SK-MEL-5 (cell line): Measurements from ENCODE around the gene MRPL21. TPM values are rescaled to one million over a fixed set of nuclear protein-coding genes. Genes with fewer than 3 reads are reported as not detected.

Experiments
- DNase-seq: peaks from one replicate; pipeline ENCODE4 v3.0.0-alpha.2; 2016; ENCODE audit warnings: low read depth, low spot score
- in situ Hi-C: cut with HindIII; loops from 2 replicates; pipeline ENCODE4 v1.10.0; 2016; ENCODE audit warnings: low sequenced_read_pairs, high pct_unique_total_duplicates, low pct_unique_long_range_greater_than_20kb
- total RNA-seq: library from RNA; depleted of rRNA; stranded (reverse); fragments of >200 nt; shearing (Covaris generic); gene quantifications from 2 replicates; pipeline ENCODE4 v1.2.3, GENCODE V29; 2014

The MRPL21 gene
- total RNA-seq, 1 experiment from 2014 or later = 342 TPM

DNA sequence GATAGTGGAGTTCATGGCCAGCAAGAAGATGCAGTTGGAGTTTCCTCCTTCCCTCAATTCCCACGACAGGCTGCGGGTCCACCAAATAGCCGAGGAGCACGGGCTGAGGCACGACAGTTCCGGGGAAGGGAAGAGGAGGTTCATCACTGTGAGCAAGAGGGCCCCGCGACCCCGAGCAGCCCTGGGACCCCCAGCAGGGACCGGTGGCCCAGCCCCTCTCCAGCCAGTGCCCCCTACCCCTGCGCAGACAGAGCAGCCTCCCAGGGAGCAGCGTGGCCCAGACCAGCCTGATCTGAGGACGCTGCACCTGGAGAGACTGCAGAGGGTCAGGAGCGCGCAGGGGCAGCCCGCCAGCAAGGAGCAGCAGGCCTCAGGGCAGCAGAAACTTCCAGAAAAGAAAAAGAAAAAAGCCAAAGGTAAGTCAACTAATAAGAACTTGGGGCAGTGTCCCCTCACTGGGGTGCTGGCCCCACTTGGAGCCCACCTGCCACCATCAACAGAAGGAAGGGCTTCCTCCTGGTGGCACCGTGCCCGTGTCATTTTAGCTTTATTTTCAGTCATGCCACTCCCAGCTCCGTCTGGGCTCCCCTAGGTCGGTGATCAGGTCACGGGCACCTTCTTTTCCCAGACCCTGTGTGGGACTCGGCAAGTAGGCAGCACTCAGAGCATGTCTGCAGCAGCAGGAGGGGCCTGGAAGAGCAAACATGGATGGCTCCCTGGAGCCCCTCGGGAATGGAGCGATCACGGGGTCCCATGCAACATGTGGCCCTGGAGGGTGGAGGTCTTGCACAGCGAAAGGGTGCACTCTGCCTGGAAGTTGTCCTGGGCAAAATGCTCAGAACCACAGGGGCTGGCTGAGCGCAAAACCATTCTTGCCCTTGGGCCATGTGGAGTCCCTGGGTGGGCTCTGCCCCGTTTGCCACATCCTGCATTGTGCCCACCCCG lies 33.3 kb upstream of the MRPL21 start:
- DNase-seq = no peak
- in situ Hi-C loops = no loop called here

DNA sequence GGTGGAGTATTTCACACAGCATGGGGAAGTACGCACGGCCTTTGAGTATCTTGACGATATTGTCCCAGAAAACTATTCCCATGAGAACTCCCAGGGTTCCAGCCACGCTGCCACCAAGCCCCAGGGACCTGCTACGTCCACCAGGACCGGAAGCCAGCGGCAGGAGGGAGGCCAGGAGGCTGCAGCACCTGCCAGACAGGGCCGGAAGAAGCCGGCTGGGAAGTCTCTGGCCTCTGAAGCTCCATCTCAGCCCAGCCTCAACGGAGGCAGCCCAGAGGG lies 32.7 kb upstream of the MRPL21 start:
- no peak for DNase-seq
- in situ Hi-C loops = no loop called here

DNA sequence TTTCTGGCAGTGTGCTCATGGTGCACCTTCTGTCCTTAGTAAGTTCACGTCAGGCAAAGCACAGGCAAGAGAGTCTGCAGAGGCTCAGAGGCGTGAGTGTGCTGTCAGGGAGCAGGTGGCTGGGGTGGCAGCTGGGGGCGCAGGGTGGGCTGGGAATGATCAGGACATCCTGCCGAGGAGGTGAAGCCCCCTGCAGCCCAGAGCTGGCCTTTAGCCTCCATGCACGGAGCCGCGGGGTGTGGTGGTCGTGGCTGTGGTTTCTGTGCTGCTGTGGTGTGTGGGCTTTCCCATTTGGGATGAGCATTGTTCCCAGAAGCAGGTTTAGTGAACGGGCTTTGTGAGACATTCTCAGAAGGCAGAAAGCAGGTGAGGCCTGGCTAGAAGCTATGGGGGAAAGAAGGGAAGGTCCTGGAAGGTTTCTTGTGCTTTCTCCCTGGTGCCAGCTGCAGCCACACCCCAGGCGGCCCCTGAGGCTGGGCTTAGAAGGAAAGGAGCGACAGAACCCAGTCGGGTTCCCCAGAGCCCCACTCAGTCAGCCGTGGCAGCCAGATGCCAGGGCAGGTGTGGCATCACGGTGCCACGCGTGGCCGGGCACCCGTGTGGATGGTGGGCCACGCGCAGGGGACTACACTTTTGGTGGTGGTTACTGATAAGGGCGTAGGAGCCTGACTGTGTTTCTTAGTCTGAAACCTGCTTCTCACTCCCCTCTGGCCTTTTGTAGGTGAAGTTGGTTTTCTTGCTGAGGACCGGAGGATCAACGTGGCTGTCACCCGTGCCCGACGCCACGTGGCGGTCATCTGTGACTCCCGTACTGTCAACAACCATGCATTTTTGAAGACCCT lies 32.1 kb upstream of the MRPL21 start:
- in situ Hi-C loops = no loop called here

DNA sequence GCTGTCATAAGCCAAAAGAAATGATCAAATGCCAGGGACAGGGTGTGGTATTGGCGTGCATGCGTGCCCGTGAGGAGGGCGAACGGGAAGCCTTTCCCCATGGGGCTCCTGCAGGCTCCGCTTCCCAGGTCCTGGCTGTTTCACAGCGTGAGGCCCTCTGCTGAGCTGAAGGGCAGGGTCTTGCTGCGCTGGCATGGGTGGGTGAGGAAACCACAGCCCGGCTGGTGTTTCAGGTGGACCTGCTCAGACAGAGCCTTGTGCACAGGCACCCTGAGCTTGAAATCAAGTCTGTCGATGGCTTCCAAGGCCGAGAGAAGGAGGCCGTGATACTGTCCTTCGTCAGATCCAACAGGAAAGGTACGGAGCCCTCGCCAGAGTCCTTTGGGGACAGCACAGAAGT lies 31.4 kb upstream of the MRPL21 start:
- DNase-seq = no peak
- in situ Hi-C loops = no loop called here

More for the DNA sequence above, 32.1 kb upstream of the MRPL21 start:
- no peak for DNase-seq

DNA sequence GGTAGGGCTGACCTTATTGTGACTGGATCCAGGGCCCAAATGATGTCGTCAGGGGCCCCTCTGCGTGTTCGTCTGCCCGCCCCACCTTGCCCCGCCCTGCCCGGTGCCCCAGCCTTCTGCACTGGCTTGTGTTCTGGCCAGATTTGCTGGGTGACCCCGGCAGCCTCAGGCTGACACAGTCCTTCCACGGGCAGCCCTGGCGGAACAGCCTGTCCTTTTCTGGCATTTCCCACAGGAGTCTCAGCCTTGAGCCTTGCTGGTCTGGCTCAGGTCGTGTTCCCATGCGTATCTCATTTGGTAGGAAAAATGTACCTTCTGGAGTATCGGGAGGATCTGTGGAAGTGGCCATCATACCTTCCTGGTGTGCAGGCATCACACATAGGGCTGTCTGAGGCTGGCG lies 31.0 kb upstream of the MRPL21 start:
- no peak for DNase-seq
- in situ Hi-C loops = no loop called here

DNA sequence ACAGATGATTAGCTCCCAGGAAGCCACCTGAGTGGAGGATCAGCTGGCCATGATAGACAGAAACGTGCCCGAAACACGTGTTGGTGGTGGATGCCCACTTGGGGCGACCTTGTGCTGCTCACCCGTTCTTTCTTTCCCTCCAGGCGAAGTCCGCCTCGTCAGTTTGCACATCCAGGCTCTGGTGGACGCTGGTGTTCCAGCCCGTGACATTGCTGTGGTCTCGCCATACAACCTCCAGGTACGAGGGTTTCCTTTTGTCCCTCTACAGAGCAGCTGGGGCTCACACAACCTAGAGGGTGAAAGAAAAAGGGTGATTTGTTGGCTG lies 30.7 kb upstream of the MRPL21 start:
- DNase-seq = no peak
- in situ Hi-C loops = no loop called here

DNA sequence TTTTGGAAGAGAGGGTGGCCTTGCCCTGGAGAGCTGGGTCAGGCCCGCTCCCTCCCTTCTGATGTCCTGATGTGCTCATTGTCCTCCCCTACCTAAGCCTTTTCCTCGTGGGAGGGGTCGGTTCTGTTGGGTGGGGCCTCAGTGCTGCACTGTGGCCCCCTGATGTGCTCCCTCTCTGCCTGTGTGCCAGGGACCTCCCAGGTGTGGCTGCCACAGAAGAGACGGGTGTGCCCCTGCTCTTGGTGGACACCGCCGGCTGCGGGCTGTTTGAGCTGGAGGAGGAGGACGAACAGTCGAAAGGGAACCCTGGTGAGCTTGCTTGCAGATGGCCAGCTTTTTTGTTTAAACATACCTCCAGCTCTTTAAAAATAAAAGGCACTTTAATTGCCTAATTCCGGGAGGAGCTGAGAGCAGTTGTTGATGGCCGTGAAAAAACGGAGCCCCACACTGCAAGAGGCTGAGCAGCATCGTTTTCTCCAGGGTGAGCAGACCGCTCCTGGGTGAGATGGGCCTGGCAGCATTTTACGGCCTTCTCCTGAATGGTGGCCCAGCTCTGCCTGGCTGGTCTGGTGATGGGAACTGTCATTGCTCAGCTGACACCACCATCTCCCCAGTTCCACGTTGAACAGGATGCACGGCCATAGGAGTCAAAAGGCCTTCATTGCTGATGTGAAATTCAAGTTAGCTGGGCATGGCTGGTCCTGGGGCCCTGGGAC lies 30.1 kb upstream of the MRPL21 start:
- DNase-seq = no peak
- in situ Hi-C loops = no loop called here

DNA sequence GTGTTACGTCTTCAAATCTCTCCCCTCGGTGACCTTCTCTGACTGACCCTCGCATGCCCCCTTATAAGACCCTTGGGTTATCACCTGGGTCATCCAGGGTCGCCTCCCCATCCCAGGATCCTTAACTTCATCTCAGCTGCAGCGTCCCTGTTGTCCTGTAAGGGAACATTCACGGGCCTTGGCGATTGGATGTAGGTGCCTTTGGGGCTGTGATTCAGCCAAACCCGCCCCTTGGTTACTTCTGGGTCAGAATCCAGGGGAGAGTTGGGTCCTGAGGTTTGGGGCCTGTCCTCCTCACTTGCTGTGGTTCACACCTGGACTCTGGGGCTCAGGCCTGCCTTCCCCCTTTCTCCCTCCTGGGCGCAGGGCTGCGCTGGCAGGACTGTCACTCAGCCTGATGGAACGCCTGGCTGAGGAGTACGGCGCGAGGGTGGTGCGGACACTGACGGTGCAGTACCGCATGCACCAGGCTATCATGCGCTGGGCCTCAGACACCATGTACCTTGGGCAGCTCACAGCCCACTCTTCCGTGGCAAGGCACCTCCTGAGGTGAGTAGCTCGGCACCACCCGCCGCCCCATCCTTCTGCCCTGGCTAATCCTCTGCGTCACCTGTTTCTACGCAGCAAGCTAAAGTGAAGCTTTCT lies 29.4 kb upstream of the MRPL21 start:
- in situ Hi-C loops = no loop called here
- DNase-seq = no peak

DNA sequence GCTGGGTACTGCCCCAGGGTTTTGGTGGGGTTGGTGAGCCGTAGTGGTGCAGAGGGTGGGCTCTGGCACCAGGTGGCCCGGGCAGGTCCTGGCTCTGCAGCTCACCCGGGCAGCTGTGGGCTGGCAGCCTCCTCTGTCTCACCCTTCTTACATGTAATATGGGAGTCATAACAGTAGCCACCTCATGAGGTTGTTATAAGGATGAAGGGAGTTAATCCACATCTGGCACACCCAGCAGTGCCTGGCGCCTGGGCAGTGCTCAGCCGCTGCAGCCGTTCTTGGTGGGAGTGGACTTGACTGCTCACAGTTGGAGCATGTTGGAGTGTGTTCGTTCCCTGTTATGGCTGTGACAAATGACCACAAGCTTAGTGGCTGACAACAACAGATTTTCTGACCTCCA lies 28.7 kb upstream of the MRPL21 start:
- no peak for DNase-seq
- in situ Hi-C loops = no loop called here

DNA sequence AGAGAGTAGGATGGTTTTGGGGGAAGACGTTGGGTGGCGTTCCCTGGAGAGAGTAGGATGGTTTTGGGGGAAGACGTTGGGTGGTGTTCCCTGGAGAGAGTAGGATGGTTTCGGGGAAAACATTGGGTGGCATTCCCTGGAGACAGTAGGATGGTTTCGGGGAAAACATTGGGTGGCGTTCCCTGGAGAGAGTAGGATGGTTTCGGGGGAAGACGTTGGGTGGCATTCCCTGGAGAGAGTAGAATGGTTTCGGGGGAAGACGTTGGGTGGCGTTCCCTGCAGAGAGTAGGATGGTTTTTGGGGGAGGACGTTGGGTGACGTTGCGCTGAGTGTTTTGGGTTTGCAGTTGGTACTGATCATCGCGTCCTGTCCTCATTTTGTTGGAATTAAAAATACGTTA lies 28.3 kb upstream of the MRPL21 start:
- in situ Hi-C loops = no loop called here

DNA sequence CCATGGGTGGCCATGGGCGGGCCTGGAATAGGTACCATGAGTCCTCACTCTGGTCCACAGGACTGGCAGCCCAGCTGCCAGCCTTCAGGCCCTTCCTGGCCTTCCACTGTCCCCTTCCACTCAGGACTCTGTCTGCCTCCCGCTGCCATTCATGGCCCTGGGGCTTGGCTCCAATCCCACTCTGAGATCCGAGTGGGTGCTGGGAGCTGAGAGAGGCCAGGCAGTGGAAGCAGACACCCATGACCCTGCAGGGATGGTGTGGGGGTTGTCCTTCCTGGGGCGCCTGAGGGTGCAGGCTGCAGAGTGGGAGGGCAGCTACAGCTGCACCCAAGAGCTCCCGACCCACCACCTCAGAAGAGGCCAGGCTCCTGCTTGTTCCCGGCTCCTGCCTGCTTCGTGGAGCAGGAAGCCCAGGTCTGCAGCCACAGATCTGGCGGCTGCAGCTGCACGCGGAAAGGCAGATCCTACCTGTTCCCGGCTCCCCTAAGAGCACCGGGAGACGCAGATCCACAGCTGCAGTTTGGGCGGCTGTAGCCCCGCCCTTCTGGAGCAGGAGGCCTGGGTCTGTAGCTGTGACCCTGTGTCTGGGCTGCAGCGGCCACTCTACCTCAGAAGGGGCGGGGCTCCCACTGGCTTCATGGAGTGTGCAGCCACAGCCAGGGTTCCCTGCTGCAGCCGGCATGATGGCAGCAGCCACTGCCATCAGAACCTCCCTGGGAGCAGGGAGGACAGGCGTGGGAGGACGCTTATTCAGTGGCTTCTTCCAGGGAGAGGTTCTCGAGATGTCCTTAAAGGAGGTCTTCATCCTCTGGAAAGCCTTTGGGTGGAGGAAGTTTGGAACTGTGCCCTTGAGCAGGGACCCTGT lies 27.6 kb upstream of the MRPL21 start:
- in situ Hi-C loops = no loop called here
- DNase-seq = no peak

More for the DNA sequence above, 28.3 kb upstream of the MRPL21 start:
- no peak for DNase-seq

DNA sequence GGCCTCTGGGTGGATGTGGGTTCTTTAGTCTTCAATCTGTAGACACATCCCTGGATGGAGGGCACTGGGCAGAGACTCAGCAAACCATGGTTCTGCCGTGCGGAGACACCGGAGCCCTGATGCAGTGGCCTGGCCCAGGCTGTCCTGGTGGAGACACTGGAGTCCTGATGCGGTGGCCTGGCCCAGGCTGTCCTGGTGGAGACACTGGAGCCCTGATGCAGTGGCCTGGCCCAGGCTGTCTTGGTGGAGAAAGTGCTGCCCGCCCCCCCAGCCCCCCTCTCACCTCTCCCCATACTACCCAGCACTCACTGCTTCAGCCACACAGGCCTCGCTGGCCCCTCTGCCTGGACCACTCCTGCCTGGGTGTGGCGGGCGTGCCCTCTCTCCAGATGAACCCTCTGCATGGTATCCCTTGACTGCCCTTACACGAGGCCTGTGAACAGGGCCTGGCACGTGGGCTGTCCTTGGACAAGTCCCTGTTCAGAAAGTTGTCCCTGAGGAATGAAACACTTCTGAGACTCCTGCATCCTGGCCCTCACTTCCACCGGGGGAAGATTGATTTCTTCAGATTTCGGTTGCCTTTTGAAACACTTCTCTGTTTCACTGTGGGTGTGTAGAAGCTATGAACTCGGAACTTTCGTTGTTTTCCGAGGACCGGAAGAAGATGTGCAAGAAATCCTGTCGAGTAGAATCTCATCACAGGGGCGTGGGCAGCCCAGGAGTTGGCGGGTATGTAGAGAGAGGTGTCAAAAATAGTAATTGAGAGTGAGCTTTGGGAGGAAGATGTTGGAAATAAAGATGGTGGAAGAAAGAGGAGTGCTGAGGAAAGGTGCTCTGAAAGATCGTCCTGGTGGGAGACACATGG lies 26.3 kb upstream of the MRPL21 start:
- in situ Hi-C loops = no loop called here
- no peak for DNase-seq

DNA sequence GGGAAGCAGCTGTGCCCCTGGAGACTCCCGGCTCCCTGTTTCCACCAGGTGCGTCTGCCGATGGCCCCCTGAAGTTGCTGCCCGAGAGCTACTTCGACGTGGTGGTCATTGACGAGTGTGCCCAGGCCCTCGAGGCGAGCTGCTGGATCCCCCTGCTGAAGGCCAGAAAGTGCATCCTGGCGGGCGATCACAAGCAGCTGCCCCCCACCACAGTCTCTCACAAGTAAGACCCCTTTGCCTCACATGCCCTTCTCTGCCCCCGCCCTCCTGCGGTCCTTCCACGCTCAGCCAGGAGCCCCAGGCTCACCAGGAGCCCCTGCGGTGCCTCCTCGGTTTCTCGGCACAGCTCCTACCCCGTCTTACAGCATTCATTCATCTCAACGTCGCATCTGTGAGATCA lies 25.5 kb upstream of the MRPL21 start:
- in situ Hi-C loops = no loop called here
- DNase-seq = no peak

DNA sequence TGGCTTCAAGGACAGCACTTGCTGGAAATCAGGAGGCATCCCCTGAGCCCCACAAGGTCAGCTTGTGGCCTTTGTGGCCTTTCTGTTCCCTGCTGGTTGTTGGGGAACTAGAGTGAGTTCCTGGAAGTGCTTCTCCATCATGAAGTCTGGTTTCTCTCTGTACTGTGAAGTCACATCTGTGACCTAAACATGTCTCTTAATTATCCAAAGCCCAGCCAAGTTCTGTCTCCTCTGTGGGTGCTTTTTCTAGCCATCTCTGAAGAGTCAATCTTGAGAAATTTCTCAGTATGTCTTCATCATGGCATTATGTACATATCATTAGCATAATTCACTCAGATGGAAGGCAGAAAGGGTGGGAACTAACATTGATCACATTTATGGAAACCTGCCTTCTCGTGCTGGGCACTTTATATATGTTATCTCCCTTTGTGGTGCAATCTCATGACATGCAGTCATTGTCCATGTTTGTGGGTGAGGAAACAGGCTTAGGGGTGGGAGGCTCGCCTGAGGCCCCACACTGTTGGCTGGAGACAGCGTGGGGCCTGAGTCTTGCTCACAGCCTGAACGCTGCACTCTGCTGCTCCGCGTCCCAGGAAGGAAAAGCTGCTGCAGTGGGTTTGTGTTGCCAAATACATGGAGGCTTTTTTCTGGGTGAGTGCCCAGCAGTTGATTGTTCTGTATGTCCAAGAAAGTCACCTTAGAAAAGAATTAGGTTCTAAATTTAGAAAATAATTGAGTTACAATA lies 24.7 kb upstream of the MRPL21 start:
- in situ Hi-C loops = no loop called here
- no peak for DNase-seq

DNA sequence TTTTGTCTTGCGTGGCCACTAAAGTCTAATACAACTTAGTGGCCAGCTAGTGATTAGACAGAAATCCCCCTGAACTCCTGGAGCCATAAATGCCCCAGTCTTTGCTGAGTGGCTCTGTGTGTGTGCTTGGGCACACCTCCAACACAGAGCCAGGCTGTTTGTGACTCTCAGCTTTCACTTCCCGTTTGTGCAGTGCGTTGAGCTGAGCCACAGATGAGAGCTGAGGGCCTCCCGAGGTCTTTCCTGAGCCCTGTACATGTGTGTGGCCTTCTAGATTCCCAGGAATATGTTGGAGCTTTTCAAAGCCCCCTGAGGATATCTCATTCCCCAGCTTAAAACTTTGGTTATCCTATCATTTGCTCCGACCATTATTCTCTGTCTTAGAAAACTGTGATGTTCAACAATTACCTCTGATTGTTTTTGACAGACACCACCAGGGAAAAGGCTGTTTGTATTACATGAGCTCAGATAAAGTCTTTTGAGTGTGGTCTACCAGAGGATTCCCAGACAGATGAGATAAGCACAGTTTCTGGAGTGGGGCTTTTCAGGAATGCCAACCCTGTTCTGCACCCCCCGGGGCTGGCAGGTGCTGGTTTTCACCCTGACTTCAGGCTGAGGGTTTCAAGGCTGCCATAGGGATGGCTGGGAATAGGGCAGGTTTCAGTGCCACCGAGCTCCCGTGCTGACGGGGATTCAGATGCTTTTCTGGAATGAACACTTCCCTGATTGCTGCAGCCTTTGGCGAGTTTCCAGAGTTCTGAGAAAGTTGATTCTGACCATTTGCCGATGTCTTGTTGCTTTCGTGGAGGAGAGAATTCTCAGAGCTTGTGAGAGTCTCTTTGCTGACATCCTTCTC lies 23.9 kb upstream of the MRPL21 start:
- DNase-seq = no peak
- in situ Hi-C loops = no loop called here
